HEK293 (cell line): ENCODE measurements around the gene MEI1.

Source experiments
- CTCF ChIA-PET: fragments of 350-600 bp; formaldehyde crosslinking; extraction: SDS; loops from one replicate; lab custom pipeline; 2021; ENCODE audit warnings: antibody characterized with exemption; lab: Yijun Ruan, JAX
- POLR2A ChIA-PET: fragments of 300-600 bp; formaldehyde crosslinking; extraction: SDS; loops from one replicate; lab custom pipeline; 2020; ENCODE audit warnings: antibody characterized with exemption, inconsistent platforms; lab: Yijun Ruan, JAX
- H3K27ac ChIP-seq: fragments of 200-500 bp; sonication (Bioruptor generic); 2 replicates; pipeline ENCODE4 v1.5.1; 2014; ENCODE audit warnings: low read depth, low read length, control low read depth, inconsistent platforms; ENCODE audit errors: extremely low read depth
- H3K36me3 ChIP-seq, 2 experiments: fragments of 200-500 bp in 1 of 2; sonication (Bioruptor generic) in 1 of 2; 1 replicate in 1 of 2; 2 replicates in 1 of 2; pipeline ENCODE4 v1.5.1; 2014 to 2017; ENCODE audit warnings: inconsistent platforms in 2 of 2, low read length in 2 of 2; ENCODE audit not compliant: control insufficient read depth in 2 of 2, insufficient read depth in 1 of 2
- H3K4me1 ChIP-seq: fragments of 200-500 bp; sonication (Bioruptor generic); 2 replicates; pipeline ENCODE4 v1.5.1; 2014; ENCODE audit warnings: mild to moderate bottlenecking, low read length, inconsistent platforms; ENCODE audit not compliant: control insufficient read depth, insufficient read depth
- H3K4me3 ChIP-seq: 2 replicates; pipeline ENCODE4 v1.5.1; 2011; ENCODE audit warnings: low read depth, mild to moderate bottlenecking, control low read depth, low read length, moderate library complexity
- H3K9me3 ChIP-seq: fragments of 200-500 bp; sonication (Bioruptor generic); 2 replicates; pipeline ENCODE4 v1.5.1; 2014; ENCODE audit warnings: low read depth, low read length, inconsistent platforms; ENCODE audit not compliant: control insufficient read depth, insufficient read depth
- BCL11A ChIP-seq: fragments of 450-650 bp; formaldehyde crosslinking; IDR thresholded peaks from 2 replicates; pipeline ENCODE4 v1.5.1; 2016; ENCODE audit warnings: low read depth, missing biosample characterization, missing genetic modification characterization
- CTCF ChIP-seq: fragments of 450-650 bp; formaldehyde crosslinking; IDR thresholded peaks from 2 replicates; pipeline ENCODE4 v1.5.1; 2016; ENCODE audit warnings: missing biosample characterization, missing genetic modification characterization
- EGR2 ChIP-seq: fragments of 450-650 bp; formaldehyde crosslinking; IDR thresholded peaks from 2 replicates; pipeline ENCODE4 v1.5.1; 2016; ENCODE audit warnings: low read depth, missing biosample characterization, missing genetic modification characterization
- GFI1B ChIP-seq: fragments of 450-650 bp; formaldehyde crosslinking; IDR thresholded peaks from 2 replicates; pipeline ENCODE4 v1.5.1; 2016; ENCODE audit warnings: missing biosample characterization, missing genetic modification characterization
- GLIS2 ChIP-seq: fragments of 450-650 bp; formaldehyde crosslinking; IDR thresholded peaks from 2 replicates; pipeline ENCODE4 v1.5.1; 2016; ENCODE audit warnings: missing biosample characterization, missing genetic modification characterization
- IKZF3 ChIP-seq: fragments of 450-650 bp; IDR thresholded peaks from 2 replicates; pipeline ENCODE4 v1.5.0; 2018; ENCODE audit warnings: missing biosample characterization, mild to moderate bottlenecking, missing genetic modification characterization, moderate library complexity
- PRDM1 ChIP-seq: fragments of 450-650 bp; formaldehyde crosslinking; IDR thresholded peaks from 2 replicates; pipeline ENCODE4; 2016; ENCODE audit warnings: missing biosample characterization, missing genetic modification characterization
- SCRT1 ChIP-seq: fragments of 450-650 bp; formaldehyde crosslinking; IDR thresholded peaks from 2 replicates; pipeline ENCODE4 v1.5.1; 2016; ENCODE audit warnings: missing biosample characterization, missing genetic modification characterization, borderline replicate concordance
- SETDB1 ChIP-seq: IDR thresholded peaks from one replicate; pipeline ENCODE4 v1.6.1; 2017; ENCODE audit warnings: mild to moderate bottlenecking, low read length, moderate library complexity, mixed read lengths; ENCODE audit not compliant: insufficient read length
- SP2 ChIP-seq: fragments of 450-650 bp; formaldehyde crosslinking; IDR thresholded peaks from 2 replicates; pipeline ENCODE4 v1.5.1; 2016; ENCODE audit warnings: missing biosample characterization, missing genetic modification characterization
- SP3 ChIP-seq: fragments of 450-650 bp; formaldehyde crosslinking; IDR thresholded peaks from 2 replicates; pipeline ENCODE4 v1.5.1; 2016; ENCODE audit warnings: missing biosample characterization, missing genetic modification characterization
- TCF7L2 ChIP-seq: IDR thresholded peaks from 2 replicates; pipeline ENCODE4 v1.6.1; 2011; ENCODE audit warnings: low read depth, mild to moderate bottlenecking, inconsistent platforms, low read length, moderate library complexity, borderline replicate concordance
- TRIM28 ChIP-seq: IDR thresholded peaks from 2 replicates; pipeline ENCODE4 v1.6.1; 2011; ENCODE audit warnings: low read length, control low read depth, borderline replicate concordance
- WT1 ChIP-seq: fragments of 450-650 bp; formaldehyde crosslinking; IDR thresholded peaks from 2 replicates; pipeline ENCODE4 v1.5.1; 2016; ENCODE audit warnings: missing biosample characterization, missing genetic modification characterization
- ZNF132 ChIP-seq: fragments of 450-650 bp; formaldehyde crosslinking; IDR thresholded peaks from 2 replicates; pipeline ENCODE4 v1.5.1; 2017; ENCODE audit warnings: missing biosample characterization, missing genetic modification characterization, borderline replicate concordance
- ZNF157 ChIP-seq: fragments of 450-650 bp; formaldehyde crosslinking; IDR thresholded peaks from 2 replicates; pipeline ENCODE4 v1.5.1; 2016; ENCODE audit warnings: missing biosample characterization, missing genetic modification characterization
- ZNF169 ChIP-seq: fragments of 450-650 bp; formaldehyde crosslinking; IDR thresholded peaks from 2 replicates; pipeline ENCODE4 v1.5.1; 2016; ENCODE audit warnings: missing biosample characterization, missing genetic modification characterization
- ZNF2 ChIP-seq: fragments of 450-650 bp; formaldehyde crosslinking; IDR thresholded peaks from 2 replicates; pipeline ENCODE4 v1.5.1; 2016; ENCODE audit warnings: missing biosample characterization, missing genetic modification characterization
- ZNF248 ChIP-seq: fragments of 450-650 bp; formaldehyde crosslinking; IDR thresholded peaks from 2 replicates; pipeline ENCODE4 v1.5.1; 2017; ENCODE audit warnings: missing biosample characterization, missing genetic modification characterization
- ZNF280D ChIP-seq: fragments of 450-650 bp; formaldehyde crosslinking; IDR thresholded peaks from 2 replicates; pipeline ENCODE4 v1.5.1; 2016; ENCODE audit warnings: missing biosample characterization, missing genetic modification characterization
- ZNF335 ChIP-seq: fragments of 450-650 bp; formaldehyde crosslinking; conservative IDR thresholded peaks from 2 replicates; pipeline ENCODE4 v1.5.1; 2016; ENCODE audit warnings: missing biosample characterization, missing genetic modification characterization
- ZNF394 ChIP-seq: fragments of 450-650 bp; formaldehyde crosslinking; IDR thresholded peaks from 2 replicates; pipeline ENCODE4 v1.5.1; 2016; ENCODE audit warnings: missing biosample characterization, missing genetic modification characterization, mild to moderate bottlenecking, moderate library complexity, borderline replicate concordance
- ZNF423 ChIP-seq: fragments of 450-650 bp; formaldehyde crosslinking; IDR thresholded peaks from 2 replicates; pipeline ENCODE4 v1.5.1; 2016; ENCODE audit warnings: missing biosample characterization, missing genetic modification characterization
- ZNF426 ChIP-seq: fragments of 450-650 bp; formaldehyde crosslinking; IDR thresholded peaks from 2 replicates; pipeline ENCODE4 v1.5.1; 2017; ENCODE audit warnings: missing biosample characterization, missing genetic modification characterization, mild to moderate bottlenecking, inconsistent platforms, moderate library complexity
- ZNF513 ChIP-seq: fragments of 450-650 bp; IDR thresholded peaks from 2 replicates; pipeline ENCODE4 v1.5.1; 2018; ENCODE audit warnings: missing biosample characterization, missing genetic modification characterization
- ZNF529 ChIP-seq: fragments of 450-650 bp; formaldehyde crosslinking; IDR thresholded peaks from 2 replicates; pipeline ENCODE4 v1.5.1; 2017; ENCODE audit warnings: missing genetic modification characterization, missing biosample characterization; ENCODE audit not compliant: insufficient replicate concordance
- ZNF600 ChIP-seq: fragments of 450-650 bp; formaldehyde crosslinking; IDR thresholded peaks from 2 replicates; pipeline ENCODE4 v1.5.1; 2016; ENCODE audit warnings: missing biosample characterization, missing genetic modification characterization
- ZNF664 ChIP-seq: fragments of 450-650 bp; formaldehyde crosslinking; IDR thresholded peaks from 2 replicates; pipeline ENCODE4 v1.5.1; 2016; ENCODE audit warnings: missing biosample characterization, missing genetic modification characterization
- ZSCAN30 ChIP-seq: fragments of 450-650 bp; IDR thresholded peaks from 2 replicates; pipeline ENCODE4 v1.5.1; 2018; ENCODE audit warnings: missing biosample characterization, mild to moderate bottlenecking, missing genetic modification characterization, moderate library complexity

The MEI1 gene

GRCh38 chr22:41745968-41746367, 46.7 kb downstream of the MEI1 start:
- Histone ChIP-seq H3K4me1 (no peaks in the 10 kb centered on the region), H3K4me3 (no peak overlapping the region), H3K36me3 (no peaks in the 10 kb centered on the region), H3K9me3 (no peaks in the 10 kb centered on the region), H3K27ac (no peak overlapping the region)
- POLR2A ChIA-PET: interaction anchor here (1.0 to 1.4 kb wide), 4 partner anchors 20 to 111 kb away, joined by 3 to 12 read pairs (median 4); partner anchors contain the start of gene CCDC134
- TF ChIP-seq SP3 (tag by site-specific recombination) (no peak), SETDB1 (no peak)
- CTCF ChIA-PET: interaction anchor here (0.5 to 5.8 kb wide), 44 partner anchors 8 to 1593 kb away, joined by 3 to 72 read pairs (median 5); partner anchors contain the start of genes CCDC134, MEI1 and SREBF2

- CTCF ChIA-PET: interaction anchor here (0.6 to 5.8 kb wide), 61 partner anchors 9 to 366 kb away, joined by 3 to 72 read pairs (median 5); partner anchors contain the start of genes CCDC134, CENPM, MEI1 and SREBF2
- Histone ChIP-seq H3K9me3 (no peaks in the 10 kb centered on the region), H3K4me1 (no peaks in the 10 kb centered on the region), H3K27ac (no peak overlapping the region), H3K36me3 (no peaks in the 10 kb centered on the region), H3K4me3 (no peak overlapping the region)
- POLR2A ChIA-PET: interaction anchor here (0.6 to 1.4 kb wide), 7 partner anchors 21 to 181 kb away, joined by 3 to 12 read pairs (median 4); partner anchors contain the start of gene CCDC134
- no peak for TF ChIP-seq GFI1B (tag by site-specific recombination)
- TF ChIP-seq ZNF423 (tag by site-specific recombination): no peak
- no peak for TF ChIP-seq ZNF132
- TF ChIP-seq ZNF280D: no peak
- TF ChIP-seq ZNF169 (tag by site-specific recombination): no peak
- TF ChIP-seq ZSCAN30 (tag by site-specific recombination): 0 out of 2 replicates have a peak, but pooled peaks have one; percentile 16
- TF ChIP-seq ZNF664 (tag by site-specific recombination): peak; percentile 45; the same call in 1 of the 2 replicates
- no peak for TF ChIP-seq ZNF513
- no peak for TF ChIP-seq ZNF394
- TF ChIP-seq ZNF2 (tag by site-specific recombination): no peak
- no peak for TF ChIP-seq SCRT1 (tag by site-specific recombination)
- no peak for TF ChIP-seq ZNF529
- TF ChIP-seq ZNF157 (tag by site-specific recombination): no peak
- no peak for TF ChIP-seq PRDM1 (tag by site-specific recombination)
- no peak for TF ChIP-seq ZNF426 (tag by site-specific recombination)
- no peak for TF ChIP-seq BCL11A
- TF ChIP-seq SP2 (tag by site-specific recombination): no peak
- no peak for TF ChIP-seq ZNF248 (tag by site-specific recombination)
- peak; percentile 21; the same call in 1 of the 2 replicates for TF ChIP-seq ZNF600
- peak; percentile 66; the same call in 1 of the 2 replicates for TF ChIP-seq IKZF3 (tag by site-specific recombination)
- 0 out of 2 replicates have a peak, but pooled peaks have one; percentile 22 for TF ChIP-seq TRIM28
- TF ChIP-seq CTCF (tag by site-specific recombination): peak; percentile 55
- TF ChIP-seq TCF7L2: no peak
- 0 out of 2 replicates have a peak, but pooled peaks have one; percentile 22 for TF ChIP-seq ZNF335 (tag by site-specific recombination)
- no peak for TF ChIP-seq WT1
- peak; percentile 53; the same call in 1 of the 2 replicates for TF ChIP-seq GLIS2 (tag by site-specific recombination)
- no peak for TF ChIP-seq EGR2 (tag by site-specific recombination)
Observed at GRCh38 chr22:41746567-41747400, 47.5 kb downstream of the MEI1 start.
